H1 (cell line): ENCODE results near the gene BATF2. TPM values are rescaled to one million over a fixed set of nuclear protein-coding genes. Genes with fewer than 3 reads are reported as not detected.
A peak's percentile ranks its signal among the peaks of the same experiment; 100 is the strongest.

Experiments
- CTCF ChIA-PET: fragments of 300-600 bp; sonication (Branson Sonifier 250); formaldehyde crosslinking; loops from one replicate; lab custom pipeline; 2021; ENCODE audit not compliant: partially characterized antibody; lab: Charles Lee
- POLR2A ChIA-PET: fragments of 300-600 bp; sonication (Branson Sonifier 250); formaldehyde crosslinking; loops from one replicate; lab custom pipeline; 2021; ENCODE audit warnings: inconsistent platforms; ENCODE audit not compliant: partially characterized antibody; lab: Charles Lee
- DNase-seq, 2 experiments: peaks; one replicate each; pipeline versions ENCODE4 v3.0.0 to v3.0.0-alpha.2; 2010 to 2022; ENCODE audit warnings: low spot score in 2 of 2, low read depth in 1 of 2, mixed read lengths in 1 of 2
- FAIRE-seq: peaks from 2 replicates; lab custom pipeline; 2011; peaks lifted over from hg19 to GRCh38; lab: Jason Lieb, UNC
- H2AFZ ChIP-seq: 2 replicates; pipeline ENCODE4 v1.8.1; 2012; ENCODE audit warnings: low read length, inconsistent platforms
- H2AK5ac ChIP-seq: 2 replicates; pipeline ENCODE4 v1.6.1; 2013; ENCODE audit warnings: low read depth, low read length
- H2BK120ac ChIP-seq: replicated peaks from 2 replicates; pipeline ENCODE3; 2013; ENCODE audit warnings: low read depth, low read length, inconsistent platforms
- H2BK12ac ChIP-seq: 2 replicates; pipeline ENCODE4 v1.6.1; 2013; ENCODE audit warnings: low read depth, low read length
- H2BK15ac ChIP-seq: 2 replicates; pipeline ENCODE4 v1.6.1; 2013; ENCODE audit warnings: low read length
- H2BK20ac ChIP-seq: 2 replicates; pipeline ENCODE4 v1.6.1; 2013; ENCODE audit warnings: low read length
- H2BK5ac ChIP-seq: 2 replicates; pipeline ENCODE4 v1.6.1; 2013; ENCODE audit warnings: low read depth, low read length
- H3K14ac ChIP-seq: 2 replicates; pipeline ENCODE4 v1.6.1; 2013; ENCODE audit warnings: inconsistent platforms; ENCODE audit not compliant: insufficient read length
- H3K18ac ChIP-seq: 2 replicates; pipeline ENCODE4 v1.6.1; 2013; ENCODE audit warnings: low read length; ENCODE audit errors: extremely low read depth
- H3K23ac ChIP-seq: 2 replicates; pipeline ENCODE4 v1.6.1; 2013; ENCODE audit warnings: inconsistent platforms; ENCODE audit not compliant: insufficient read length
- H3K23me2 ChIP-seq: 2 replicates; pipeline ENCODE4 v1.6.1; 2013; ENCODE audit warnings: low read depth, low read length
- H3K27ac ChIP-seq: 2 replicates; pipeline ENCODE4 v1.6.1; 2011; ENCODE audit warnings: low read depth, low read length, inconsistent platforms
- H3K27me3 ChIP-seq, 4 experiments: replicated peaks in 1 of 4; 1 replicate in 1 of 4; 2 replicates in 3 of 4; pipeline versions ENCODE4 v1.6.1 to v1.8.1; 2011 to 2013; ENCODE audit warnings: low read length in 3 of 4, mild to moderate bottlenecking in 3 of 4, inconsistent platforms in 2 of 4, mixed read lengths in 2 of 4, moderate library complexity in 1 of 4; ENCODE audit not compliant: control insufficient read depth in 3 of 4, insufficient read depth in 3 of 4; ENCODE audit errors: extremely low read depth in 1 of 4
- H3K36me3 ChIP-seq, 4 experiments: 2 replicates each; pipeline versions ENCODE4 v1.6.1 to v1.8.1; 2011 to 2013; ENCODE audit warnings: mild to moderate bottlenecking in 4 of 4, low read length in 3 of 4, moderate library complexity in 2 of 4, control low read depth in 1 of 4, inconsistent platforms in 1 of 4; ENCODE audit not compliant: insufficient read depth in 4 of 4, control insufficient read depth in 2 of 4
- H3K4ac ChIP-seq: replicated peaks from 2 replicates; pipeline ENCODE3; 2013; ENCODE audit warnings: low read length, low read depth, mixed read lengths, inconsistent platforms; ENCODE audit not compliant: insufficient read length
- H3K4me1 ChIP-seq, 4 experiments: replicated peaks in 1 of 4; 1 replicate in 1 of 4; 2 replicates in 3 of 4; pipeline versions ENCODE4 v1.6.1 to v1.8.1; 2011 to 2013; ENCODE audit warnings: low read length in 3 of 4, inconsistent platforms in 2 of 4, mixed read lengths in 1 of 4; ENCODE audit not compliant: insufficient read depth in 4 of 4, control insufficient read depth in 3 of 4
- H3K4me2 ChIP-seq, 2 experiments: 2 replicates each; pipeline versions ENCODE4 v1.6.1 to v1.8.1; 2011 to 2013; ENCODE audit warnings: low read depth in 2 of 2, low read length in 2 of 2, control low read depth in 1 of 2, inconsistent platforms in 1 of 2, mild to moderate bottlenecking in 1 of 2; ENCODE audit not compliant: insufficient read depth in 1 of 2
- H3K4me3 ChIP-seq, 4 experiments: fragments of 200-600, 300-600 bp in 1 of 4; sonication (generic), shearing (Covaris generic), sonication (Bioruptor Twin) in 1 of 4; 2 replicates each; pipeline versions ENCODE4 v1.5.1 to v1.8.1; 2011 to 2016; ENCODE audit warnings: low read length in 4 of 4, low read depth in 3 of 4, control low read depth in 2 of 4, inconsistent platforms in 2 of 4, mild to moderate bottlenecking in 2 of 4, mixed read lengths in 1 of 4, moderate library complexity in 1 of 4; ENCODE audit not compliant: insufficient read depth in 2 of 4; ENCODE audit errors: extremely low read depth in 1 of 4
- H3K56ac ChIP-seq: replicated peaks from 2 replicates; pipeline ENCODE3; 2013; ENCODE audit warnings: low read depth, mild to moderate bottlenecking, mixed read lengths, low read length, inconsistent platforms; ENCODE audit not compliant: insufficient read length
- H3K79me1 ChIP-seq: 2 replicates; pipeline ENCODE4 v1.6.1; 2013; ENCODE audit warnings: low read depth, low read length, control low read depth
- H3K79me2 ChIP-seq, 2 experiments: 2 replicates each; pipeline versions ENCODE4 v1.6.1 to v1.8.1; 2012 to 2013; ENCODE audit warnings: low read length in 2 of 2, mild to moderate bottlenecking in 2 of 2, inconsistent platforms in 1 of 2; ENCODE audit not compliant: insufficient read depth in 2 of 2, control insufficient read depth in 1 of 2
- H3K9ac ChIP-seq, 4 experiments: replicated peaks in 1 of 4; 1 replicate in 1 of 4; 2 replicates in 3 of 4; pipeline versions ENCODE4 v1.6.1 to v1.8.1; 2011 to 2013; ENCODE audit warnings: low read depth in 3 of 4, low read length in 3 of 4, control low read depth in 2 of 4, mild to moderate bottlenecking in 2 of 4, moderate library complexity in 2 of 4, inconsistent platforms in 1 of 4; ENCODE audit errors: extremely low read depth in 1 of 4
- H3K9me3 ChIP-seq, 2 experiments: 2 replicates each; pipeline versions ENCODE4 v1.6.1 to v1.8.1; 2012 to 2013; ENCODE audit warnings: mild to moderate bottlenecking in 2 of 2, moderate library complexity in 2 of 2, control low read depth in 1 of 2, inconsistent platforms in 1 of 2, low read depth in 1 of 2, low read length in 1 of 2, mixed read lengths in 1 of 2; ENCODE audit not compliant: insufficient read depth in 2 of 2
- H4K20me1 ChIP-seq, 2 experiments: replicated peaks in 1 of 2; 2 replicates each; pipeline versions ENCODE3 to v1.8.1; 2011 to 2013; ENCODE audit warnings: inconsistent platforms in 2 of 2, low read length in 2 of 2, mild to moderate bottlenecking in 1 of 2; ENCODE audit not compliant: insufficient read depth in 2 of 2, control insufficient read depth in 1 of 2
- H4K5ac ChIP-seq: 2 replicates; pipeline ENCODE4 v1.6.1; 2013; ENCODE audit warnings: low read length, low read depth, mixed read lengths, inconsistent platforms; ENCODE audit not compliant: insufficient read length
- H4K8ac ChIP-seq: 2 replicates; pipeline ENCODE4 v1.8.0; 2013; ENCODE audit warnings: mild to moderate bottlenecking, moderate library complexity, low read length, inconsistent platforms; ENCODE audit not compliant: insufficient read depth; ENCODE audit errors: extremely low read depth
- H4K91ac ChIP-seq: replicated peaks from 2 replicates; pipeline ENCODE3; 2013; ENCODE audit warnings: low read length, mixed read lengths, inconsistent platforms; ENCODE audit not compliant: insufficient read length
- BACH1 ChIP-seq: IDR thresholded peaks from 2 replicates; pipeline ENCODE4 v1.6.1; 2012; ENCODE audit warnings: low read length, improper control_type of control experiment
- HDAC2 ChIP-seq, 2 experiments: fragments of 300-600 bp in 1 of 2; sonication (generic) in 1 of 2; IDR thresholded peaks; 2 replicates each; pipeline ENCODE4 v1.6.1; 2011 to 2012; ENCODE audit warnings: low read depth in 2 of 2, low read length in 2 of 2, mild to moderate bottlenecking in 2 of 2, moderate library complexity in 2 of 2, borderline replicate concordance in 1 of 2, inconsistent platforms in 1 of 2
- TBP ChIP-seq: IDR thresholded peaks from 2 replicates; pipeline ENCODE4 v1.6.1; 2011; ENCODE audit warnings: low read depth, low read length, improper control_type of control experiment
- WGBS, 2 experiments: shearing (Covaris generic) in 1 of 2; methylation state at CpG; one replicate each; pipeline versions ENCODE4 v1.1.6 to v1.1.7; 2013 to 2015; ENCODE audit warnings: low lambda C conversion rate in 2 of 2, mixed read lengths in 2 of 2, inconsistent platforms in 1 of 2, low coverage in 1 of 2, missing lambda C conversion rate in 1 of 2; ENCODE audit not compliant: insufficient replicate concordance in 2 of 2, insufficient coverage in 1 of 2, insufficient read length in 1 of 2; ENCODE audit errors: extremely low coverage in 1 of 2, missing lambda C conversion rate in 1 of 2; 5-methylcytosine and 5-hydroxymethylcytosine counted together
- polyA plus RNA-seq, 7 experiments: library from polyadenylated mRNA; depleted of rRNA in 3 of 7; stranded (reverse) in 5 of 7; unstranded in 2 of 7; fragments of >200 nt in 5 of 7; fragments of 200-250 nt in 2 of 7; gene quantifications; 1 replicate in 5 of 7; 2 replicates in 1 of 7; 4 replicates in 1 of 7; pipeline versions ENCODE4 v1.2.1 to v1.2.3, GENCODE V29; 2011 to 2013; ENCODE audit warnings: missing spikeins in 2 of 7, mixed read lengths in 2 of 7
- total RNA-seq: library from RNA; stranded (reverse); fragmentation: NEBNext Ultra II Directional; extraction: Animal tissue kit (Norgen Biotek cat#: 25700); gene quantifications from 2 replicates; pipeline ENCODE4 v1.2.1, GENCODE V29; 2021

Gene BATF2
- total and polyA plus RNA-seq, 2 of the 8 experiments (the other 6 are each of a cell fraction or from before 2014, with no cell fraction given): 1.4 to 3.1 TPM

GRCh38 chr11:65042891-65043290 lies 46.1 kb upstream of the BATF2 start:
- no peak overlapping the region for H4K5ac ChIP-seq
- H3K4me2 ChIP-seq: peak overlapping the region in 1 of 2 experiments; percentile 63; a peak in 1 of 4 replicates
- H2BK20ac ChIP-seq: no peak overlapping the region
- no peak overlapping the region for H4K91ac ChIP-seq
- no peak overlapping the region for H2BK12ac ChIP-seq
- H3K79me2 ChIP-seq: peaks cover 0 to 16% of the 10 kb centered on the region in 2 experiments; a peak in 2 of 4 replicates
- H2AFZ ChIP-seq: no peak overlapping the region
- H3K79me1 ChIP-seq: peaks cover 2% of the 10 kb centered on the region
- no peak overlapping the region for H3K56ac ChIP-seq
- ChIA-PET POLR2A (interaction anchor here (0.8 to 3.5 kb wide), 8 partner anchors 11 to 75 kb away, joined by 3 to 9 read pairs (median 3); partner anchors contain the start of genes ARL2 and ZNHIT2), CTCF (interaction anchor here (0.6 to 1.6 kb wide), 5 partner anchors 10 to 127 kb away, joined by 3 to 5 read pairs (median 3); no protein-coding TSS in a partner anchor)
- H2AK5ac ChIP-seq: no peak overlapping the region
- H3K36me3 ChIP-seq: peaks cover 3 to 12% (median 6%) of the 10 kb centered on the region in 4 experiments; a peak in 4 of 8 replicates
- H4K20me1 ChIP-seq: peaks cover 11 to 13% of the 10 kb centered on the region in 2 experiments
- H2BK5ac ChIP-seq: no peak overlapping the region
- H3K9ac ChIP-seq: no peak overlapping the region; a peak in 1 of 7 replicates
- FAIRE-seq (no peak), DNase-seq (no peak)
- H3K23ac ChIP-seq: no peak overlapping the region
- H3K9me3 ChIP-seq: no peaks in the 10 kb centered on the region
- H4K8ac ChIP-seq: no peak overlapping the region
- no peak overlapping the region for H2BK15ac ChIP-seq
- TF ChIP-seq TBP: no peak
- TF ChIP-seq HDAC2 (IDR thresholded peaks at IDR 0.05; ENCODE audit: borderline replicate concordance in 1 of 2, low read depth in 2 of 2, low read length in 2 of 2): no peak
- no peak for TF ChIP-seq BACH1
- no peak overlapping the region for H3K4ac ChIP-seq
- H3K18ac ChIP-seq: no peak overlapping the region
- H2BK120ac ChIP-seq: no peak overlapping the region
- H3K14ac ChIP-seq: no peak overlapping the region
- H3K4me3 ChIP-seq: no peak overlapping the region
- 90% methylated on average over 6 of the region's 6 CpGs; no CpG with 5 or more reads in 1 of the 2 experiments for whole genome bisulfite sequencing, 2 experiments
- H3K23me2 ChIP-seq: no peaks in the 10 kb centered on the region; the same call in 1 of the 2 replicates
- peaks cover 0 to 5% (median 2%) of the 10 kb centered on the region in 4 experiments; a peak in 5 of 7 replicates for H3K4me1 ChIP-seq
- peaks cover 0 to 1% (median under 1%) of the 10 kb centered on the region in 4 experiments; a peak in 2 of 7 replicates for H3K27me3 ChIP-seq
- H3K27ac ChIP-seq: no peak overlapping the region
